HepG2 (cell line): ENCODE results near the gene KCNK17. TPM values are rescaled to one million over a fixed set of nuclear protein-coding genes. Genes with fewer than 3 reads are reported as not detected.

Source experiments
- BCLAF1 ChIP-seq: fragments of 450-650 bp; IDR thresholded peaks from 2 replicates; pipeline ENCODE4 v1.6.1; 2017; ENCODE audit warnings: mild to moderate bottlenecking
- CENPBD1 ChIP-seq: sonication (generic); formaldehyde crosslinking; IDR thresholded peaks from 2 replicates; pipeline ENCODE4 v1.8.0; 2022; ENCODE audit warnings: missing genetic modification reagents, low read depth, mild to moderate bottlenecking, borderline replicate concordance
- EZH2 ChIP-seq: conservative IDR thresholded peaks from 2 replicates; pipeline ENCODE4 v1.6.1; 2012; ENCODE audit warnings: mild to moderate bottlenecking, low read depth, low read length, moderate library complexity
- GZF1 ChIP-seq: sonication (generic); formaldehyde crosslinking; IDR thresholded peaks from 2 replicates; pipeline ENCODE4 v1.5.1; 2020; ENCODE audit warnings: mild to moderate bottlenecking, missing genetic modification reagents
- KIAA2018 ChIP-seq: sonication (generic); formaldehyde crosslinking; IDR thresholded peaks from 2 replicates; pipeline ENCODE4 v1.5.0; 2020; ENCODE audit warnings: mild to moderate bottlenecking, missing genetic modification reagents, borderline replicate concordance
- MTF1 ChIP-seq: sonication (generic); formaldehyde crosslinking; IDR thresholded peaks from 2 replicates; pipeline ENCODE4 v1.5.0; 2020; ENCODE audit warnings: missing genetic modification reagents
- REXO4 ChIP-seq: sonication (generic); formaldehyde crosslinking; IDR thresholded peaks from 2 replicates; pipeline ENCODE4 v1.8.0; 2022; ENCODE audit warnings: missing genetic modification reagents, mild to moderate bottlenecking, borderline replicate concordance
- TFDP1 ChIP-seq: IDR thresholded peaks from 2 replicates; pipeline ENCODE4 v1.6.1; 2016; ENCODE audit warnings: missing compliant biosample characterization, missing genetic modification reagents, borderline replicate concordance
- ZBTB43 ChIP-seq: sonication (generic); formaldehyde crosslinking; conservative IDR thresholded peaks from 2 replicates; pipeline ENCODE4 v1.4.0; 2020; ENCODE audit warnings: missing genetic modification reagents
- ZNF263 ChIP-seq: sonication (generic); formaldehyde crosslinking; IDR thresholded peaks from 2 replicates; pipeline ENCODE4 v1.4.0; 2020; ENCODE audit warnings: missing genetic modification reagents
- ZNF552 ChIP-seq: sonication (generic); formaldehyde crosslinking; IDR thresholded peaks from 2 replicates; pipeline ENCODE4 v1.9.0; 2022; ENCODE audit warnings: missing genetic modification reagents, mild to moderate bottlenecking, borderline replicate concordance
- ZNF724P ChIP-seq: sonication (generic); formaldehyde crosslinking; IDR thresholded peaks from 2 replicates; pipeline ENCODE4 v1.8.0; 2022; ENCODE audit warnings: missing genetic modification reagents, borderline replicate concordance
- polyA plus RNA-seq, 8 experiments: library from polyadenylated mRNA; depleted of rRNA in 3 of 8; stranded (reverse) in 7 of 8; unstranded in 1 of 8; fragments of >200 nt; fragmentation: Illumina TruSeq in 4 of 8; extraction: Trizol in 4 of 8; gene quantifications; 2 replicates each; pipeline versions ENCODE4 v1.2.1 to v1.2.3, GENCODE V29; 2011 to 2016; ENCODE audit warnings: low read depth in 4 of 8, missing spikeins in 1 of 8, mixed read lengths in 1 of 8; ENCODE audit not compliant: insufficient read depth in 1 of 8
- total RNA-seq, 5 experiments: library from RNA; depleted of rRNA; stranded (reverse); fragments of >200 nt; fragmentation: Illumina TruSeq; extraction: Trizol; gene quantifications; 2 replicates each; pipeline ENCODE4 v1.2.3, GENCODE V29; 2016; ENCODE audit warnings: low read depth in 1 of 5

The KCNK17 gene
- total and polyA plus RNA-seq, 2 of the 13 experiments (the other 11 are each of a cell fraction or from before 2014, with no cell fraction given), result not detected

GRCh38 chr6:39302669-39303424, 11.4 kb downstream of the KCNK17 start (continued):
- TF ChIP-seq BCLAF1, result no peak
- no peak for TF ChIP-seq GZF1 (CRISPR knock-in tag)
- no peak for TF ChIP-seq ZBTB43 (CRISPR knock-in tag)
- no peak for TF ChIP-seq ZNF552
- no peak for TF ChIP-seq KIAA2018 (CRISPR knock-in tag)
- no peak for TF ChIP-seq ZNF263 (CRISPR knock-in tag)
- TF ChIP-seq TFDP1 (CRISPR knock-in tag), result no peak
- TF ChIP-seq MTF1 (CRISPR knock-in tag), result no peak
- TF ChIP-seq CENPBD1, result no peak
- TF ChIP-seq REXO4 (CRISPR knock-in tag), result no peak
- TF ChIP-seq ZNF724P, result 0 out of 2 replicates have a peak, but pooled peaks have one; percentile 60
- TF ChIP-seq EZH2, result no peak
